ENCODE results near the gene SUGP2. TPM values are rescaled to one million over a fixed set of nuclear protein-coding genes. Genes with fewer than 3 reads are reported as not detected.

SUGP2 gene
- total and polyA plus RNA-seq, 2 of the 13 experiments (the other 11 are each of a cell fraction or from before 2014, with no cell fraction given), result 40.6 to 57.7 TPM

GRCh38 chr19:18999016-18999758, 34.1 kb downstream of the SUGP2 start:
- WGBS (ENCODE audit: low lambda C conversion rate), result 96% methylated on average over 11 of the region's 14 CpGs
- DNase-seq (ENCODE audit: low spot score) (no peak), ATAC-seq (no peak), FAIRE-seq (no peak)
- ChIA-PET CTCF (ENCODE audit: low intra/inter-chr PET ratio, low total read pairs) (no interaction called here), POLR2A (no interaction called here)
- Histone ChIP-seq H3K27me3 (ENCODE audit: control insufficient read depth in 1 of 2, insufficient read depth in 2 of 2, low read length in 2 of 2) (no peaks in the 10 kb centered on the region), H3K79me2 (ENCODE audit: insufficient read depth, low read length) (no peaks in the 10 kb centered on the region), H3K4me2 (ENCODE audit: low read depth, low read length) (no peak overlapping the region), H3K9me3 (ENCODE audit: low read length) (no peaks in the 10 kb centered on the region), H4K20me1 (ENCODE audit: insufficient read depth, low read length) (no peaks in the 10 kb centered on the region), H3K4me1 (ENCODE audit: insufficient read depth, low read length) (no peaks in the 10 kb centered on the region), H3K9ac (ENCODE audit: insufficient read depth, low read depth, low read length) (no peak overlapping the region), H3K27ac (ENCODE audit: extremely low read length, insufficient read depth, low read length) (no peak overlapping the region), H3K36me3 (replicated peaks in 1 of 2; ENCODE audit: control insufficient read depth in 1 of 2, insufficient read depth in 2 of 2, low read length in 2 of 2) (peaks cover 32 to 74% of the 10 kb centered on the region in 2 experiments), H2AFZ (ENCODE audit: low read length) (no peak overlapping the region), H3K4me3 (replicated peaks in 1 of 3; ENCODE audit: insufficient read depth in 1 of 3, low read depth in 2 of 3, low read length in 3 of 3) (no peak overlapping the region)
- BruUV-seq (replicated peaks), result no TSS peak
- intact Hi-C loops (cut with micrococcal nuclease; ENCODE audit: unreplicated experiment) (no loop called here), in situ Hi-C loops (cut with HindIII; ENCODE audit: extremely low pct_ligation_motif_present, low pct_unique_long_range_greater_than_20kb) (no loop called here)
- TF ChIP-seq, protein P1, sequence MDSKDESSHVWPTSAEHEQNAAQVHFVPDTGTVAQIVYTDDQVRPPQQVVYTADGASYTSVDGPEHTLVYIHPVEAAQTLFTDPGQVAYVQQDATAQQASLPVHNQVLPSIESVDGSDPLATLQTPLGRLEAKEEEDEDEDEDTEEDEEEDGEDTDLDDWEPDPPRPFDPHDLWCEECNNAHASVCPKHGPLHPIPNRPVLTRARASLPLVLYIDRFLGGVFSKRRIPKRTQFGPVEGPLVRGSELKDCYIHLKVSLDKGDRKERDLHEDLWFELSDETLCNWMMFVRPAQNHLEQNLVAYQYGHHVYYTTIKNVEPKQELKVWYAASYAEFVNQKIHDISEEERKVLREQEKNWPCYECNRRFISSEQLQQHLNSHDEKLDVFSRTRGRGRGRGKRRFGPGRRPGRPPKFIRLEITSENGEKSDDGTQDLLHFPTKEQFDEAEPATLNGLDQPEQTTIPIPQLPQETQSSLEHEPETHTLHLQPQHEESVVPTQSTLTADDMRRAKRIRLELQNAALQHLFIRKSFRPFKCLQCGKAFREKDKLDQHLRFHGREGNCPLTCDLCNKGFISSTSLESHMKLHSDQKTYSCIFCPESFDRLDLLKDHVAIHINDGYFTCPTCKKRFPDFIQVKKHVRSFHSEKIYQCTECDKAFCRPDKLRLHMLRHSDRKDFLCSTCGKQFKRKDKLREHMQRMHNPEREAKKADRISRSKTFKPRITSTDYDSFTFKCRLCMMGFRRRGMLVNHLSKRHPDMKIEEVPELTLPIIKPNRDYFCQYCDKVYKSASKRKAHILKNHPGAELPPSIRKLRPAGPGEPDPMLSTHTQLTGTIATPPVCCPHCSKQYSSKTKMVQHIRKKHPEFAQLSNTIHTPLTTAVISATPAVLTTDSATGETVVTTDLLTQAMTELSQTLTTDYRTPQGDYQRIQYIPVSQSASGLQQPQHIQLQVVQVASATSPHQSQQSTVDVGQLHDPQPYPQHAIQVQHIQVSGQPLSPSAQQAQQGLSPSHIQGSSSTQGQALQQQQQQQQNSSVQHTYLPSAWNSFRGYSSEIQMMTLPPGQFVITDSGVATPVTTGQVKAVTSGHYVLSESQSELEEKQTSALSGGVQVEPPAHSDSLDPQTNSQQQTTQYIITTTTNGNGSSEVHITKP (CRISPR knock-in tag; IDR thresholded peaks at IDR 0.05; ENCODE audit: low read depth), result no peak
- TF ChIP-seq GABPA (IDR thresholded peaks at IDR 0.05; ENCODE audit: low read depth, low read length) (no peak), GABPA (CRISPR knock-in tag; IDR thresholded peaks at IDR 0.05; ENCODE audit: low read depth) (no peak), JARID2 (CRISPR knock-in tag; IDR thresholded peaks at IDR 0.05; ENCODE audit: insufficient replicate concordance) (no peak), ZBTB42 (CRISPR knock-in tag; IDR thresholded peaks at IDR 0.05) (no peak), ETS1 (CRISPR knock-in tag; IDR thresholded peaks at IDR 0.05) (no peak), NFKB2 (CRISPR knock-in tag; IDR thresholded peaks at IDR 0.05; ENCODE audit: borderline replicate concordance) (no peak), ZFP91 (CRISPR knock-in tag; IDR thresholded peaks at IDR 0.05; ENCODE audit: borderline replicate concordance) (no peak), ZNF569 (CRISPR knock-in tag; IDR thresholded peaks at IDR 0.05; ENCODE audit: borderline replicate concordance) (no peak), SPEN (CRISPR knock-in tag; IDR thresholded peaks at IDR 0.05; ENCODE audit: low read depth) (no peak), BRD4 (CRISPR knock-in tag; IDR thresholded peaks at IDR 0.05) (no peak)
- TF ChIP-seq, protein P2, sequence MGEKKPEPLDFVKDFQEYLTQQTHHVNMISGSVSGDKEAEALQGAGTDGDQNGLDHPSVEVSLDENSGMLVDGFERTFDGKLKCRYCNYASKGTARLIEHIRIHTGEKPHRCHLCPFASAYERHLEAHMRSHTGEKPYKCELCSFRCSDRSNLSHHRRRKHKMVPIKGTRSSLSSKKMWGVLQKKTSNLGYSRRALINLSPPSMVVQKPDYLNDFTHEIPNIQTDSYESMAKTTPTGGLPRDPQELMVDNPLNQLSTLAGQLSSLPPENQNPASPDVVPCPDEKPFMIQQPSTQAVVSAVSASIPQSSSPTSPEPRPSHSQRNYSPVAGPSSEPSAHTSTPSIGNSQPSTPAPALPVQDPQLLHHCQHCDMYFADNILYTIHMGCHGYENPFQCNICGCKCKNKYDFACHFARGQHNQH (CRISPR knock-in tag; IDR thresholded peaks at IDR 0.05), result no peak
